Sigmoid colon (tissue), 4 donors: Measurements from ENCODE around the gene LDB2.

ENCODE experiments used
- EP300 ChIP-seq, 4 donors: sonication (generic); formaldehyde crosslinking; IDR thresholded peaks; one replicate each; pipeline ENCODE4 v1.6.1; 2017; ENCODE audit warnings: antibody characterized with exemption in 4 of 4
- POLR2AphosphoS5 ChIP-seq, 4 donors: sonication (generic); formaldehyde crosslinking; IDR thresholded peaks; one replicate each; pipeline ENCODE4 v1.6.1; 2017; ENCODE audit warnings: antibody characterized with exemption in 4 of 4
- TF ChIP-seq, protein P1 (sequence below), 4 experiments: fragments of 450-650 bp in 3 of 4; fragments of 200-600 bp in 1 of 4; IDR thresholded peaks; one replicate each; pipeline ENCODE4 v1.5.1; 2016 to 2019; ENCODE audit warnings: antibody characterized with exemption in 4 of 4, mild to moderate bottlenecking in 3 of 4, moderate library complexity in 2 of 4

GRCh38 chr4:16713271-16713670 lies 185.2 kb downstream of the LDB2 start:
- TF ChIP-seq, protein P1, sequence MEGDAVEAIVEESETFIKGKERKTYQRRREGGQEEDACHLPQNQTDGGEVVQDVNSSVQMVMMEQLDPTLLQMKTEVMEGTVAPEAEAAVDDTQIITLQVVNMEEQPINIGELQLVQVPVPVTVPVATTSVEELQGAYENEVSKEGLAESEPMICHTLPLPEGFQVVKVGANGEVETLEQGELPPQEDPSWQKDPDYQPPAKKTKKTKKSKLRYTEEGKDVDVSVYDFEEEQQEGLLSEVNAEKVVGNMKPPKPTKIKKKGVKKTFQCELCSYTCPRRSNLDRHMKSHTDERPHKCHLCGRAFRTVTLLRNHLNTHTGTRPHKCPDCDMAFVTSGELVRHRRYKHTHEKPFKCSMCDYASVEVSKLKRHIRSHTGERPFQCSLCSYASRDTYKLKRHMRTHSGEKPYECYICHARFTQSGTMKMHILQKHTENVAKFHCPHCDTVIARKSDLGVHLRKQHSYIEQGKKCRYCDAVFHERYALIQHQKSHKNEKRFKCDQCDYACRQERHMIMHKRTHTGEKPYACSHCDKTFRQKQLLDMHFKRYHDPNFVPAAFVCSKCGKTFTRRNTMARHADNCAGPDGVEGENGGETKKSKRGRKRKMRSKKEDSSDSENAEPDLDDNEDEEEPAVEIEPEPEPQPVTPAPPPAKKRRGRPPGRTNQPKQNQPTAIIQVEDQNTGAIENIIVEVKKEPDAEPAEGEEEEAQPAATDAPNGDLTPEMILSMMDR (IDR thresholded peaks at IDR 0.05): no peak
- TF ChIP-seq POLR2AphosphoS5 (IDR thresholded peaks at IDR 0.05) (no peak), EP300 (IDR thresholded peaks at IDR 0.05) (no peak)
